Adrenal gland (tissue), 5 donors: ENCODE measurements around the gene FNBP1L.

ENCODE experiments used
- POLR2A ChIP-seq, 2 donors: fragments of 450-650 bp; IDR thresholded peaks; one replicate each; pipeline ENCODE4 v1.6.1; 2017; ENCODE audit warnings: antibody characterized with exemption in 2 of 2, mild to moderate bottlenecking in 2 of 2, moderate library complexity in 1 of 2
- TF ChIP-seq, protein P1 (sequence below), 6 experiments: fragments of 450-650 bp in 4 of 6; fragments of 200-600 bp in 2 of 6; sonication (generic) in 1 of 6; IDR thresholded peaks; 1 replicate in 5 of 6; 2 replicates in 1 of 6; pipeline versions ENCODE4 v1.5.1 to v1.8.0; 2016 to 2021; ENCODE audit warnings: antibody characterized with exemption in 6 of 6, mild to moderate bottlenecking in 2 of 6, moderate library complexity in 1 of 6
- donor health status: DM: no; HTN: no; CAD: no.

GRCh38 chr1:93565496-93566206 lies 117.7 kb downstream of the FNBP1L start:
- TF ChIP-seq, protein P1, sequence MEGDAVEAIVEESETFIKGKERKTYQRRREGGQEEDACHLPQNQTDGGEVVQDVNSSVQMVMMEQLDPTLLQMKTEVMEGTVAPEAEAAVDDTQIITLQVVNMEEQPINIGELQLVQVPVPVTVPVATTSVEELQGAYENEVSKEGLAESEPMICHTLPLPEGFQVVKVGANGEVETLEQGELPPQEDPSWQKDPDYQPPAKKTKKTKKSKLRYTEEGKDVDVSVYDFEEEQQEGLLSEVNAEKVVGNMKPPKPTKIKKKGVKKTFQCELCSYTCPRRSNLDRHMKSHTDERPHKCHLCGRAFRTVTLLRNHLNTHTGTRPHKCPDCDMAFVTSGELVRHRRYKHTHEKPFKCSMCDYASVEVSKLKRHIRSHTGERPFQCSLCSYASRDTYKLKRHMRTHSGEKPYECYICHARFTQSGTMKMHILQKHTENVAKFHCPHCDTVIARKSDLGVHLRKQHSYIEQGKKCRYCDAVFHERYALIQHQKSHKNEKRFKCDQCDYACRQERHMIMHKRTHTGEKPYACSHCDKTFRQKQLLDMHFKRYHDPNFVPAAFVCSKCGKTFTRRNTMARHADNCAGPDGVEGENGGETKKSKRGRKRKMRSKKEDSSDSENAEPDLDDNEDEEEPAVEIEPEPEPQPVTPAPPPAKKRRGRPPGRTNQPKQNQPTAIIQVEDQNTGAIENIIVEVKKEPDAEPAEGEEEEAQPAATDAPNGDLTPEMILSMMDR (IDR thresholded peaks at IDR 0.05): no peak
- TF ChIP-seq POLR2A (IDR thresholded peaks at IDR 0.05): no peak
